Measurements from ENCODE around the gene SLC1A3. TPM values are rescaled to one million over a fixed set of nuclear protein-coding genes. Genes with fewer than 3 reads are reported as not detected.
"Not testable (repeated sequence)": the region's sequence is repeated elsewhere in the genome, so short reads cannot be mapped to it uniquely, and the experiment has no call there.

SLC1A3 gene
- total RNA-seq, 1 donor, result 1.3 TPM

DNA sequence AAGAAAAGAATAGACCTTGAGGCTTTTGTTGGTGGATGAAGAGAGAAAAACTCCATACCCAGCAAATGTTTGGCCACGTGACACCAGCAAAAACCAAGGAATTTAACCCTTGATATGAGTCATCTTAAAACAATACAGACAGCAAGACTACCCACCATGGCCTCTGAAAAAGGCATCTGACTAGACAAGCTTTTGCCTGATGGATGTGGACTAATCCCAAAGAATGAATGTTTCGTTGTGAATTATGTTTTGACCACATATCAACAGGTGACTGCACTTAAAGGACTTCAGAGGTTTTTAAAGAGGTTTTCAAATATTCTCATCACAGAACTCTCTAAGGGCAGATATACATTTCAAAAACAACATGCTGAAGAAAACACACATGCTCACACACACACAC lies 33.0 kb upstream of the SLC1A3 start:
- no peak for DNase-seq (ENCODE audit: low read depth)
- H3K4me3 ChIP-seq (ENCODE audit: low read depth, low read length), result no peak overlapping the region
- TF ChIP-seq CTCF (IDR thresholded peaks at IDR 0.05; ENCODE audit: insufficient read depth, low read depth, low read length), result no peak

DNA sequence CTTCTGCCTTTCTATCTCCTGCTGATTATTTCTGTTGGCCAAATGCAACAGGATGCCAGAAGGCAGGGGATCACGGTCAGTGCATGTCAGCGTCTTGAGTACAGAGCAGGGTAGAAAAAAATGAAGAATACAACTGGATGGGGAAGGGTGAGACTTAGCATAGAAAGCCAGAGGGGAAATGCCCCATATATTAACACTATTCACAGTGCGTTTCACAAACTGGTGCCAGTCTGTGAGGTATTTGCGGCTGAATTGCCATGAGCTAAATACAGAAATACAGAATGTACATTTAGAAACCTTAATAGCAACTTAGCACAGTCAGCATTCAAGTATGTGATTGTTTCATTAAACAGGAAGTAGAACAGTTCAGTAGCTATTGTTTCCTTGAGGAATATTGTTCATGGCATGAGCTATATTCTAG lies 31.0 kb upstream of the SLC1A3 start:
- TF ChIP-seq CTCF (IDR thresholded peaks at IDR 0.05; ENCODE audit: insufficient read depth, low read depth, low read length), result no peak
- no peak overlapping the region for H3K4me3 ChIP-seq (ENCODE audit: low read depth, low read length)
- no peak for DNase-seq (ENCODE audit: low read depth)

DNA sequence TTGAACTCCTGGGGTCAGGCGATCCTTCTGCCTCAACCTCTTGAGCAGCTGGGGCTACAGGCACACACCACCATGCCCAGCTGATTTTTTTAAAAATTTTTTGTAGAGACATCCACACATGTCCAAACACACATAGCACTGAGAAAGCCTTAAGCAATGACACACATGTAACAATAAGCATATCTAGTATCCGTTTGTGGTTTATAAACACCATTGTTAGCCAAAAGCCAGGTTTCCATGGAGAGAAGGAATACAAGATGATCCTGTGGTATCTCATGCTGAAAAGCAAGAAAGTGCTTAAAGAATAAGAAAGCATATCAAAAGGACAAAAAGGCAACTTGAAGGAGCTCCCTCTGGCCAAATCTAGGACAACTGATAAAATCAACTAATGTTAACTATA lies 29.7 kb upstream of the SLC1A3 start:
- DNase-seq (ENCODE audit: low read depth), result no peak
- H3K4me3 ChIP-seq (ENCODE audit: low read depth, low read length), result no peak overlapping the region
- no peak for TF ChIP-seq CTCF (IDR thresholded peaks at IDR 0.05; ENCODE audit: insufficient read depth, low read depth, low read length)

- H3K4me3 ChIP-seq (ENCODE audit: low read depth, low read length); DNase-seq (ENCODE audit: low read depth): not testable (repeated sequence)
Observed at GRCh38 chr5:36579858-36580257, 26.5 kb upstream of the SLC1A3 start.

GRCh38 chr5:36581070-36581469 lies 25.3 kb upstream of the SLC1A3 start:
- peak; percentile 14 for DNase-seq (ENCODE audit: low read depth)
- no peak for TF ChIP-seq CTCF (IDR thresholded peaks at IDR 0.05; ENCODE audit: insufficient read depth, low read depth, low read length)
- no peak overlapping the region for H3K4me3 ChIP-seq (ENCODE audit: low read depth, low read length)

- H3K4me3 ChIP-seq (ENCODE audit: low read depth, low read length), result no peak overlapping the region
- DNase-seq (ENCODE audit: low read depth), result no peak
- TF ChIP-seq CTCF (IDR thresholded peaks at IDR 0.05; ENCODE audit: insufficient read depth, low read depth, low read length), result no peak
Observed at GRCh38 chr5:36584009-36584875, 22.2 kb upstream of the SLC1A3 start.

GRCh38 chr5:36585701-36586100 lies 20.7 kb upstream of the SLC1A3 start:
- no peak overlapping the region for H3K4me3 ChIP-seq (ENCODE audit: low read depth, low read length)
- DNase-seq (ENCODE audit: low read depth), result no peak
- no peak for TF ChIP-seq CTCF (IDR thresholded peaks at IDR 0.05; ENCODE audit: insufficient read depth, low read depth, low read length)

All from fibroblast of villous mesenchyme (primary cell).